Measurements from ENCODE around the gene SPTB.
A peak's percentile ranks its signal among the peaks of the same experiment; 100 is the strongest.

SPTB gene

DNA sequence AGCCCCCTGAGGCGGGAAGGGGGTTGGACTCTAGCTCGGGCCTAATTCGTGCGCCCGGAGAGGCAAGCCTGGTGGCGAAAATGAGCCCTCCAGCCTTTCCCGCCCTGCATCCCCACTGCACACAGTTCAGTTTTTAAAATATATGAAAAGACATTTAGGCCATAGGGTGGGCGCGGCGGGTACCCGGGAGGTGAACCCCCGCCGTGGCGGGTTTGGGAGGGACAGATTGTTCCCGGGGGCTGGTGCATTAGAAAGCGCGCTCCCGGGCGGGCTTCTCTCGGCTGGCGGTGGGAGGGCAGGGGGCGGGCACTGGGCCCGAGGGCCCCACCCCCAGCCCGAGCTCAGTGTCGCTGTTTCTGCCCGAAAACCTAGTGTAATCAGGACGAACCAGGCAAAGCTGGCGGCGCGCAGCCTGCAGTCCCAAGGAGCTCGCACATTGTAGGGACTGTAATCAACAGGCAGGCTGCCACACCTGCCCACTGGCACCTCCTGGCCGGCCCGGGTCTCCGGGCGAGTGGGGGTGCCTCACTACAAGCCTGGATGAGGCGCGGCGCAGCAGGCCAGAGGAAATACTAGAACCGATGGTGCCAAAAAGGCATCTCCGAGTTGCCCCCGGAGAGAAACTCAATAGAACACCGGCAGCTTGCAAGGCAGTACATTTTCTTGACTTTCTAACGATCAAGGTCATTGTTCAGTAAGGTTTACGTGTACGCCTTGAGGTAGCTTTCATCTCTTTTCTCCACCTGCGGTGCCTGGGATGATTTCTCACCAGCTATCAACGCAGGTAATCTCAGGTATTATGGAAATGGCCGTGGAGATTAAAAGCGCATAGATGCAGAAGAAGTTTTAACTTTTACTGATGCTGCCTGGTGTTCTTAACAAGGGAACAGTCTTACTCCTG lies 764 bp upstream of the SPTB start:
- peak; percentile 58 for DNase-seq

GRCh38 chr14:64878837-64879634 lies 671 bp downstream of the SPTB start:
- DNase-seq: no peak

- DNase-seq: no peak
Observed at GRCh38 chr14:64877846-64878245, 1.9 kb downstream of the SPTB start.

- no peak for DNase-seq
Observed at GRCh38 chr14:64875350-64875749, 4.4 kb downstream of the SPTB start.

GRCh38 chr14:64873506-64874219 lies 6.0 kb downstream of the SPTB start:
- DNase-seq: no peak

DNA sequence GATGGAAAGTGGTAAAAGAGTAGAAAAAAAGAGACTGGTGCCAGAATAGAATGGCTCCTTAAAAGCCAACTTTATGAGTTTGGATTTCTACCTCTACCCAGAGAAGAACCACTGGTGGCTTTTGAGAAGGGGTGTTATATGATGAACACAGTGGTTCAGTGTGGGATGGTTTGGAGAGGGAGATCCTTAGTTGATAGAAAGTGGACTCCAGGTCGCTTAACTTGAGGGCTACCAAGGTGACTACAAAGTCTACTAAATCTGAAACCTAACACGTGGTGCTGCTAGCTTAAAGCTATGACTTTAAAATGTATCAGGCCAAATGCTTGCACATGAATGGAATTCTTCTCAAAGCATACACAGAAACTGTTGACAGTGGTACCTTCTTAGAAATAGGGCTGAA lies 8.4 kb downstream of the SPTB start:
- no peak for DNase-seq

DNA sequence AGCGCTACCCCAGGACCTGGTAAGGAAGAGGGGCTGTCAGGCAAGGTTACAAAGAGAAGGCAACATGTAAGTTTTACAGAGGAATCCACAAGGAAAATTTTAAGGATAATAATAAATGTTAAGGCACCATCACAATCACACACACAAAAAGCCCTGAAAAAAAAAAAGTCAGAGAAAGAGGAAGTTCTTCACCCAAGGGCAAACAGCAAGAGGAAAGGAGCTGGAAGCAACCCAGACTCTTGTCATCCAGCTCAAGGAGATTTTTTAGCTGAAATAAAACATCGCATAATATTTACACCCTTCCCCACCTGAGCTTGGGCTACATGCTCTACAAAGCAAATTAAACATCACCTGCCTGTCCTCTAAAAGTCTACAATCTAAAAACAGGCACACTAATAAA lies 9.5 kb downstream of the SPTB start:
- no peak for DNase-seq

- no peak for DNase-seq
Observed at GRCh38 chr14:64868841-64869240, 10.9 kb downstream of the SPTB start.

DNA sequence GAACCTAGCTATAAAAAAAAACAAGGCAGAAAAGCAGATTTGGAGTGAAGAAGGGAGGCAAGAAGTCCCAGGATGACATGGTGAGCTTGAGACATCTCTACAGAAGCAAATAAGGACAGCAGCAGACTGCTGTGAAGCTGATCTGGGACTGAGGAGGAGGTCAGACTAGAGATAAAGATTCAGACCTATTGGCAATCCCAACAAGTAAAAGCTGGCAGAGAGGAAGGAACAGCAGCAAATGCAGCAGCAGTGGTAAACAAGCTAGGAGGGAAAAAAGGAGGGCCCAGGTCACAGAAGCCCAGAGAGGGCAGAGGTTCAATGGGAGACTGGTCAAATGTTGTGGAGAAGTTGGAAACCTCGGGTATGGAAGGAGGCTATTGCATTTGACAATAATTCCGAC lies 11.3 kb downstream of the SPTB start:
- DNase-seq: no peak

DNA sequence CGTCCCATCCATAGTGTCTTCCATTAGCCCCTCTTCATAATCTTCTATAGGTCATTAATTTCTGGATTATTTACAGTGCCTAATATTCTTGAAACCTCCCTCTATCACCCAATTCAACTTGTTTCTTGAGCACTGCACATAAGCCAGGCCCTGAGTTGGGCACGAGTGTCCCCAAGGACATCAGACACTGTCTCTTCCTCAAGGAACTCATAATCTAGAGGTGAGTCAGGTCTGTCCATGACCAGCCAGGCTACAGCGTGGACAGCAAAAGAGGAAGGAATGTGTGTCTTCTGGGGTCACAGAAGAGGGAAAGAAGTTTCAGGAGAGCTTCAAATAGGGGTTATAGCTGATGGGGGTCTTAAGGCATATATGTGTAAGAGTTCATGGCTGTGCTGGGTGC lies 12.5 kb downstream of the SPTB start:
- DNase-seq: no peak

GRCh38 chr14:64865992-64866391 lies 13.7 kb downstream of the SPTB start:
- DNase-seq: no peak

DNA sequence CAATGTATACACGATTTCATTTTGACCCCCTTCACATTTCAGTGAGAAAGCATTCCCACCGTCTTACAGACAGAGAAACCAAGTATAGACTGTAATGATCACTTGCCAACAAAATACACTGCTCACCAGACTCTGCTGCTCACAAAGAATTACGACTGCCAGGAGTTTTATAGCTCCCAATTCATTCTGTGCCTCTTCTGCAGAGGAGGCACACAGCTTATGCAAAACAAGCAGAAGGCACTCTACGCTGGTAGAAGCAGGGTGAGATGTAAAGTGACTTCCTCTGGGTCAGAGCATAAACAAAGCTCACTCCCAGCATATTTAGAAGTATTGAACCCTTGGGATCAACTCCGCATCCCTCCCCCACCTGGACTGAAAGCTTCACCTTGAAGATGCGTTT lies 14.6 kb downstream of the SPTB start:
- no peak for DNase-seq

DNA sequence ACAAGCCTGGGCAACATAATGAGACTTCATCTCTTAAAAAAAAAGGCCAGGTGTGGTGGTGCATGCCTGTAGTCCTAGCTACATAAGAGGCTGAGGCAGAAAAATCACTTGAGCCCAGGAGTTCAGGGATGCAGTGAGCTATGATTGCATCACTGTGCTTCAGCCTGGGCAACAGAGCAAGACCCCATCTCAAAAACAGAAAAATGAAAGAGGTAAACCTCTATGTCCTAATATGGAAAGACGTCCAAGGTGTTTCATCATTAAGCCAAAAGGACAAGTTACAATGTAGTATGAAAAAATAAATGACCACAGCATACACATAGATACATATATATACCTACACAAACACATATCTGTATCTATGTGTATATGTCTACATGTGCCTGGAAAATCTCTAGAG lies 15.4 kb downstream of the SPTB start:
- no peak for DNase-seq

- no peak for DNase-seq
Observed at GRCh38 chr14:64861916-64862315, 17.8 kb downstream of the SPTB start.

GRCh38 chr14:64860039-64860438 lies 19.7 kb downstream of the SPTB start:
- no peak for DNase-seq

DNA sequence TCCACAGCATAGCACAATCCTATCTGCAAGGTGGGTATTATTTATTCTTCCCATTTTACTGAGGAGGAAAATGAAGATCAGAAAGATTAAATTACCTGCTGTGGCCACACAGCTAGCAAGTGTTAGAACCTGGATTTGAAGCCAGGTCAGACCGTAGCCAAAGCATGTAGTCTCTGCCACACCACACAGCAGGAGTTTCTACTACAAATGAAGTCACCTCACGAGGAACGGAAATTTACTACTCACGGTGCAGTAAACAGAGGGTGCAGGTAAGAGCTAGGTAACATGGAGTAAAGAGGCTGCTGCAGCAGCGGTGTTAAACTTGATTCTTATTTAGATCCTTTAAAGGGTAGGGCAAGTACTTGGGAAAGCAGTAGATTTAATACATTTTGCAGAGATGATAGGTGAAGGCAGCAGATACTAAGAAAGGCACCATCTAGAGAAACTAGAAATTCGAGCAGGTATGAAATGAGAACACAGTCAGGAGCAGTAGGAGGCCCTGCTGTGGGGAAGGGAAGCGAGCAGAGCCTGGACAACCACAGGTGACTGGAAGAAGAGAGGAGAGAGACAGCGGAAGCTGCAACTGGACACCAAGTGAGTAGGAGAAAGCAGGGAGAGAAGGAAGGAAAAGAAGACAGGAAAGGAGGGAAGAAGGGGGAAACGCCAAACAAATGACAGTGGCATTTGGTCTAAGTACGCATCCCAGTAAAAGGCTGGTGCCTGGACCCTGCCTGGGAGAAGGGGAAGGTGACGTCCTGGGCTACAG lies 21.5 kb downstream of the SPTB start:
- no peak for DNase-seq

GRCh38 chr14:64856529-64857445 lies 22.9 kb downstream of the SPTB start:
- no peak for DNase-seq

DNA sequence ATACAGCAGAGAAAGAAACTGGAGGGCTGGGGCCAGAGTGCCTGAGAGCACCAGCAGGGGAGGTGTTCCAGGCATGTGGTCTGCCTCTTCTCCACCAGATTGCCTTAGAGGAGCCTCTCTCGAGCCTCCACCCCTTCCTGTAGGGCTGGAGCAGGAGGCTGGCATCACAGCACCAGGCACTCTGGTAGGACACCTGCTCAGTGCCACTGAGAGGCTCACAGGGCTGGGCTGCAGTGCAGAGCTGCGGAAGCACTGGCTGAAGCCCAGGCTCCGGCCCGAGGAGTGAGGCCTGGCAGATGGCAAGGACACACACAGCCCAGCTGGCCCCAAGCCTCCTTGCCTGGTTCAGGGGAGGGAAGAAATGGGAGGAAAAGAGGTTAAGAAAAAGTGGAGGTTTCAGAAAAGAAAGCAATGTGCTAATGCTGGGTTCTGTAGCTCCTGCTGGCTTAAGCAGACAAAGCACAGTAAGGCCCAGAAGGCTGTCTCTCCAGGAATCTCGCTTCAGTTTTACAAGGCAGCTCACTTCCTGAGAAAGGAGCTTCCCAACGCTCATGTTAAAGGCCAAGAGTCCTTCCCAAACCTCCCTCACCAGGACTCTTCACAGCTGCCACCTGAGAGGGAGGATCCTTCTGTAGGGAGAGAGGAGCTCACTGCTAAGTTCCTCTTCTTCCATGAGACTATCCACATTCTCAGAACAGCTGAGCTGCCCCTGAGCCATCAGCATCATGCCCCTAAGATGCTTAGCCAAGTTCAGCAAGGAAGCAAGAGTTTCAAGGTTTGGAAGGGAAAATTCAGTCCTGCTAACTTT lies 23.8 kb downstream of the SPTB start:
- DNase-seq: no peak

DNA sequence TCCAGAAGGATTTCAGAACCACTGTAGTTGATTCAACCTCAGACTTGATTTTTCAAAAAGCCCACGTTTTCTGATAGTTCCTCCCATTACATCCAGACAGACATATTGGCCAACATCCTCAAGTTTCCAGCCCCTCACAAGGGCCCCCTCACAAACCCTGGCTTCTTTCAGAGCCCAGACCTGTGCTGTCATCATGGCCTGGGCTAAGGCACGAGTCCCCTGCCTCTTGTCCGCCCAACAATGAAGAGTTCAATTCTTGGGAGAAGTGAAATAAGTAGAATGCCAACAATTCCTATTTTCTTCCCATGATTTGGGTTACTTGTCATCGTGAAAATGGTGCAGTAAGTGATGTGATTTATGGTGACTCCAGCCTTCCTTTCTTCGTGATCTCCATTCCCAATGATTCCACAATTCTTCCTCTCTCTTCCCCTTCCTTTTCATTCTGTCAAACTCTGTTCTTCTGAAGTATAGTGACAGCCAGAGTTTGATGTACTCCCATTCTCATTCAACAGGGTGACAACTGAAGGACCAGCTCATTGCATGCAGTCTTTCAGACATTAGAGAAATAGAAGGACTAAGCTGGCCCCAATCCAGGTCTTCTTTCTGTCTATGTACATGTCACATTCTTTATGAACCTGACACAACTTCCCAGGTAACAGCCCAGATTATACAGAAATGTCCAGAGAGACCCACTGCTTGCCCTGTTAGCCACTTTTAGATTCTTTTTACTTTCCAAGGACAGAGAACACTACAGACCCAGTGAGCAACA lies 29.2 kb downstream of the SPTB start:
- DNase-seq: no peak

DNA sequence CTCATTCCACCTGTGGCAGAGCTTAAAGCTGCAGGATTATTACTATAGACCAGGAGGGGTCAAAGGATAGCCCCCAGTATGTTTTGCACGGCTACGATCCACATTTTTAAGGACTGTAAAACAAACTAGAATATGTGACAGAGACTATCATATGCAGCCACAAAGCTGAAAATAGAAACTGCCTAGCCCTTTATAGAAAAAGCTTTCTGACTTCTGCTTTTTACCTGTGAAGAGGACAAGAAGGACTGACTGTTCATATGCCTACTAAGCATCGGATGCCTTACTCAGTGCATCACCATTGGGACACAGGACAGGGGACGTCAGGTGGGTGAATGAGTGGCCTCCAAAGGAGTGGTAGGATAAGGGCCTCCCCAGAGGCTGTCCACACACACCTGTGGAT lies 29.8 kb downstream of the SPTB start:
- no peak for DNase-seq

Measured in activated CD4-positive, alpha-beta T cell treated with anti-CD3 and anti-CD28 coated beads, Interleukin-2, amount 50 U/mL, for 4 hours (primary cell).